Ureter (tissue), 1 donor: ENCODE measurements around the gene SPARCL1. TPM values are rescaled to one million over a fixed set of nuclear protein-coding genes. Genes with fewer than 3 reads are reported as not detected.
"Not testable (repeated sequence)": the region's sequence is repeated elsewhere in the genome, so short reads cannot be mapped to it uniquely, and the experiment has no call there.

ENCODE experiments used
- DNase-seq: peaks from one replicate; pipeline ENCODE4 v3.0.0-alpha.2; 2020; ENCODE audit warnings: low spot score
- total RNA-seq: library from RNA; stranded (reverse); gene quantifications from one replicate; pipeline ENCODE4 v1.2.4, GENCODE V29; 2023
- donor health status: DM: yes; HTN: yes; CAD: no.

The SPARCL1 gene
- total RNA-seq, 1 donor from 2014 or later = 400 TPM

GRCh38 chr4:87442889-87443288, 86.3 kb downstream of the SPARCL1 start:
- DNase-seq = no peak

- DNase-seq = no peak
Measured at GRCh38 chr4:87433342-87433741, 95.8 kb downstream of the SPARCL1 start.

- no peak for DNase-seq
Measured at GRCh38 chr4:87430038-87430437, 99.1 kb downstream of the SPARCL1 start.

- no peak for DNase-seq
Measured at GRCh38 chr4:87428979-87429378, 100.2 kb downstream of the SPARCL1 start.

- no peak for DNase-seq
Measured at GRCh38 chr4:87427518-87427868, 101.7 kb downstream of the SPARCL1 start.

GRCh38 chr4:87426865-87427517, 102.2 kb downstream of the SPARCL1 start:
- DNase-seq = no peak

- no peak for DNase-seq
Measured at GRCh38 chr4:87425711-87426110, 103.5 kb downstream of the SPARCL1 start.

GRCh38 chr4:87424099-87424543, 105.1 kb downstream of the SPARCL1 start:
- not testable (repeated sequence) for DNase-seq

Other genes starting within 250 kb of the SPARCL1 start
- gene HSD17B13, start 206.5 kb downstream of the SPARCL1 start, total RNA-seq = 0.31 TPM
- gene HSD17B11, start 138.2 kb downstream of the SPARCL1 start, total RNA-seq = 27.0 TPM
- gene NUDT9, start 106.8 kb downstream of the SPARCL1 start, total RNA-seq = 24.2 TPM
- gene DSPP, start 79.2 kb upstream of the SPARCL1 start, total RNA-seq = not detected
- not detected for gene DMP1, start 120.9 kb upstream of the SPARCL1 start, total RNA-seq